Endothelial cell of umbilical vein (primary cell): Measurements from ENCODE around the gene CRACR2A. TPM values are rescaled to one million over a fixed set of nuclear protein-coding genes. Genes with fewer than 3 reads are reported as not detected.

Experiments
- BruUV-seq: library from RNA; stranded (reverse); fragments of 400-500 nt; replicated peaks from 2 replicates; lab custom pipeline; 2021; lab: Mats Ljungman, UMichigan
- CTCF ChIA-PET: fragments of 300-600, 350-600 bp; sonication (Branson Sonifier 250); formaldehyde crosslinking; loops from one replicate; lab custom pipeline; 2021; ENCODE audit warnings: antibody characterized with exemption, inconsistent platforms; lab: Charles Lee
- POLR2A ChIA-PET: fragments of 300-600, 350-600 bp; sonication (Branson Sonifier 250); formaldehyde crosslinking; loops from one replicate; lab custom pipeline; 2021; ENCODE audit warnings: antibody characterized with exemption, inconsistent platforms; lab: Charles Lee
- DNase-seq: peaks from one replicate; pipeline ENCODE4 v3.0.0-alpha.2; 2011; ENCODE audit warnings: low read depth, low spot score
- FAIRE-seq: peaks from 2 replicates; lab custom pipeline; 2011; peaks lifted over from hg19 to GRCh38; lab: Jason Lieb, UNC
- H2AFZ ChIP-seq: 2 replicates; pipeline ENCODE4 v1.6.0; 2012; ENCODE audit warnings: low read depth, low read length, control low read depth, inconsistent platforms
- H3K27ac ChIP-seq: 2 replicates; pipeline ENCODE4 v1.5.1; 2011; ENCODE audit warnings: low read depth, mild to moderate bottlenecking, control low read depth, low read length, moderate library complexity; ENCODE audit not compliant: insufficient read depth
- H3K27me3 ChIP-seq, 2 experiments: 2 replicates each; pipeline versions ENCODE4 v1.6.0 to v1.6.1; 2011; ENCODE audit warnings: low read length in 2 of 2, mixed read lengths in 1 of 2; ENCODE audit not compliant: control insufficient read depth in 2 of 2, insufficient read depth in 2 of 2
- H3K36me3 ChIP-seq, 2 experiments: 2 replicates in 1 of 2; 3 replicates in 1 of 2; pipeline ENCODE4 v1.5.1; 2011; ENCODE audit warnings: low read length in 2 of 2, mild to moderate bottlenecking in 1 of 2, moderate library complexity in 1 of 2; ENCODE audit not compliant: control insufficient read depth in 2 of 2, insufficient read depth in 2 of 2; ENCODE audit errors: extremely low read depth in 1 of 2
- H3K4me1 ChIP-seq: 3 replicates; pipeline ENCODE4 v1.5.1; 2011; ENCODE audit warnings: mild to moderate bottlenecking, low read length; ENCODE audit not compliant: control insufficient read depth, insufficient read depth; ENCODE audit errors: extremely low read depth
- H3K4me2 ChIP-seq: 2 replicates; pipeline ENCODE4 v1.6.1; 2011; ENCODE audit warnings: low read length, control low read depth, mixed read lengths; ENCODE audit not compliant: insufficient read depth
- H3K4me3 ChIP-seq, 3 experiments: fragments of 200-600 bp in 1 of 3; sonication (generic), shearing (Covaris generic) in 1 of 3; replicated peaks in 1 of 3; 2 replicates each; pipeline ENCODE4 v1.5.1; 2011 to 2016; ENCODE audit warnings: control low read depth in 3 of 3, low read length in 3 of 3, mild to moderate bottlenecking in 2 of 3, inconsistent platforms in 1 of 3, low read depth in 1 of 3, moderate library complexity in 1 of 3; ENCODE audit not compliant: insufficient read depth in 1 of 3
- H3K79me2 ChIP-seq: 2 replicates; pipeline ENCODE4 v1.6.0; 2012; ENCODE audit warnings: low read length, inconsistent platforms; ENCODE audit not compliant: control insufficient read depth, insufficient read depth
- H3K9ac ChIP-seq: replicated peaks from 2 replicates; pipeline ENCODE3; 2011; ENCODE audit warnings: low read length, control low read depth; ENCODE audit not compliant: insufficient read depth; ENCODE audit errors: extremely low read depth
- H3K9me1 ChIP-seq: replicated peaks from 3 replicates; pipeline ENCODE4 v1.6.0; 2011; ENCODE audit warnings: mild to moderate bottlenecking, low read length; ENCODE audit not compliant: control insufficient read depth, insufficient read depth; ENCODE audit errors: extremely low read depth
- H3K9me3 ChIP-seq: replicated peaks from 2 replicates; pipeline ENCODE4 v1.5.1; 2012; ENCODE audit warnings: low read length, inconsistent platforms; ENCODE audit not compliant: control insufficient read depth, insufficient read depth
- H4K20me1 ChIP-seq: replicated peaks from 2 replicates; pipeline ENCODE3; 2011; ENCODE audit warnings: mild to moderate bottlenecking, low read length; ENCODE audit not compliant: control insufficient read depth, insufficient read depth; ENCODE audit errors: extremely low read depth
- EZH2 ChIP-seq: IDR thresholded peaks from 2 replicates; pipeline ENCODE4 v1.6.1; 2012; ENCODE audit warnings: borderline replicate concordance, low read depth, mild to moderate bottlenecking, moderate library complexity, low read length, inconsistent platforms; ENCODE audit not compliant: severe bottlenecking
- FOS ChIP-seq: IDR thresholded peaks from 2 replicates; pipeline ENCODE4 v1.6.1; 2011; ENCODE audit warnings: mild to moderate bottlenecking, low read length, moderate library complexity, borderline replicate concordance; ENCODE audit not compliant: insufficient read depth
- GATA2 ChIP-seq: IDR thresholded peaks from 2 replicates; pipeline ENCODE4 v1.7.0; 2011; ENCODE audit warnings: low read depth, mild to moderate bottlenecking, moderate library complexity, mixed read lengths, low read length; ENCODE audit not compliant: insufficient read length, insufficient read depth
- JUN ChIP-seq: IDR thresholded peaks from 2 replicates; pipeline ENCODE4 v1.6.1; 2011; ENCODE audit warnings: borderline replicate concordance, low read depth; ENCODE audit not compliant: insufficient read length, insufficient read depth
- MYC ChIP-seq: IDR thresholded peaks from one replicate; pipeline ENCODE4 v1.6.1; 2011; ENCODE audit warnings: mild to moderate bottlenecking, low read depth, low read length
- POLR2A ChIP-seq: IDR thresholded peaks from 2 replicates; pipeline ENCODE4 v1.6.1; 2012; ENCODE audit warnings: low read depth, mild to moderate bottlenecking, control low read depth, low read length
- POLR2AphosphoS5 ChIP-seq: IDR thresholded peaks from 2 replicates; pipeline ENCODE4 v1.6.1; 2012; ENCODE audit warnings: low read depth, mild to moderate bottlenecking, control low read depth, low read length, moderate library complexity; ENCODE audit not compliant: insufficient read depth
- dilution Hi-C: fragments of 300-500 bp; cut with MboI; formaldehyde crosslinking; loops from one replicate; pipeline ENCODE4 v1.15.0; 2019; ENCODE audit warnings: low sequenced_read_pairs; ENCODE audit not compliant: extremely low pct_ligation_motif_present
- intact Hi-C: fragments of 100-400 bp; cut with micrococcal nuclease; formaldehyde crosslinking; loops from one replicate; pipeline ENCODE4 v1.10.0; 2022
- polyA plus RNA-seq, 4 experiments: library from polyadenylated mRNA; depleted of rRNA in 3 of 4; stranded (reverse) in 3 of 4; unstranded in 1 of 4; fragments of >200 nt; gene quantifications; 2 replicates each; pipeline versions ENCODE4 v1.2.1 to v1.2.3, GENCODE V29; 2011 to 2012; ENCODE audit warnings: missing spikeins in 1 of 4
- total RNA-seq: library from RNA; stranded (reverse); gene quantifications from 2 replicates; pipeline ENCODE4 v1.2.3, GENCODE V29; 2021
- TF ChIP-seq, protein P1 (sequence below): IDR thresholded peaks from 2 replicates; pipeline ENCODE4 v1.6.1; 2011; ENCODE audit not compliant: insufficient read depth, insufficient read length
- TF ChIP-seq, protein P2 (sequence below), 2 donors: IDR thresholded peaks; 1 replicate in 1 of 2; 2 replicates in 1 of 2; pipeline ENCODE4 v1.5.1; 2011; ENCODE audit warnings: low read length in 2 of 2, mild to moderate bottlenecking in 2 of 2, moderate library complexity in 2 of 2, control low read depth in 1 of 2, inconsistent platforms in 1 of 2, low read depth in 1 of 2; ENCODE audit not compliant: insufficient read depth in 1 of 2; ENCODE audit errors: extremely low read depth in 1 of 2

Gene CRACR2A
- total and polyA plus RNA-seq, 2 donors (not counting 3 experiments of a cell fraction or from before 2014, with no cell fraction given), result 4.4 to 15.9 TPM

DNA sequence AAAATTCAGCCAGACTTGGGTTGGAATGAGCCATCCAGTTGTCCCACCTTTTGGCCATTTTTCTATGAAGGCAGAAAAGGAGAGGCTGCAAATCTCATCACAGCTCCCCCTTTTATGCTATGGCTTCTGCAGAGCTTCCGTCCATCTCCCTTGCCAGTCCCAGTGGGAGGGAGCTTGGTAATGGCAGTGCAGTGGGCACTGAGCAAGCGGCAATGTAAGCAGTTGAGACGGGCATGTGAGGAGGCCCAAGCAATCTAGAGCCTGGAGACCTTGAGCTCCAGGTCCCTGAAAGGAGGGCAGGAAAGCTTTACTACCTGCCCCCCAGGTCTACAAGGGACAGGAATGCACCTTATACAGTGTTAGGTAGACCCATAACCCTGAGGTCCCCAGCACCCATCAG is 73.1 kb downstream of the CRACR2A start:
- H3K79me2 ChIP-seq, result no peaks in the 10 kb centered on the region
- H4K20me1 ChIP-seq, result no peaks in the 10 kb centered on the region
- no peaks in the 10 kb centered on the region for H3K36me3 ChIP-seq
- ChIA-PET CTCF (interaction anchor here (1.2 to 4.8 kb wide), 6 partner anchors 9 to 379 kb away, joined by 3 to 55 read pairs (median 12); no protein-coding TSS in a partner anchor), POLR2A (no interaction called here)
- no peak overlapping the region for H3K4me3 ChIP-seq
- H3K9ac ChIP-seq, result no peak overlapping the region
- H3K27ac ChIP-seq, result no peak overlapping the region
- H3K9me3 ChIP-seq, result no peaks in the 10 kb centered on the region
- no peaks in the 10 kb centered on the region for H3K27me3 ChIP-seq
- no peak overlapping the region for H2AFZ ChIP-seq
- intact Hi-C loops (no loop called here), dilution Hi-C loops (no loop called here)
- no peaks in the 10 kb centered on the region for H3K4me1 ChIP-seq
- no TSS peak for BruUV-seq
- FAIRE-seq (no peak), DNase-seq (no peak)
- no peak overlapping the region for H3K4me2 ChIP-seq
- no peak for TF ChIP-seq POLR2A
- TF ChIP-seq, protein P1, sequence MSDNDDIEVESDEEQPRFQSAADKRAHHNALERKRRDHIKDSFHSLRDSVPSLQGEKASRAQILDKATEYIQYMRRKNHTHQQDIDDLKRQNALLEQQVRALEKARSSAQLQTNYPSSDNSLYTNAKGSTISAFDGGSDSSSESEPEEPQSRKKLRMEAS, result no peak
- no peak for TF ChIP-seq JUN
- no peak for TF ChIP-seq FOS
- TF ChIP-seq POLR2AphosphoS5, result no peak
- TF ChIP-seq GATA2, result no peak
- TF ChIP-seq EZH2, result no peak
- no peak for TF ChIP-seq MYC
- TF ChIP-seq, protein P2, sequence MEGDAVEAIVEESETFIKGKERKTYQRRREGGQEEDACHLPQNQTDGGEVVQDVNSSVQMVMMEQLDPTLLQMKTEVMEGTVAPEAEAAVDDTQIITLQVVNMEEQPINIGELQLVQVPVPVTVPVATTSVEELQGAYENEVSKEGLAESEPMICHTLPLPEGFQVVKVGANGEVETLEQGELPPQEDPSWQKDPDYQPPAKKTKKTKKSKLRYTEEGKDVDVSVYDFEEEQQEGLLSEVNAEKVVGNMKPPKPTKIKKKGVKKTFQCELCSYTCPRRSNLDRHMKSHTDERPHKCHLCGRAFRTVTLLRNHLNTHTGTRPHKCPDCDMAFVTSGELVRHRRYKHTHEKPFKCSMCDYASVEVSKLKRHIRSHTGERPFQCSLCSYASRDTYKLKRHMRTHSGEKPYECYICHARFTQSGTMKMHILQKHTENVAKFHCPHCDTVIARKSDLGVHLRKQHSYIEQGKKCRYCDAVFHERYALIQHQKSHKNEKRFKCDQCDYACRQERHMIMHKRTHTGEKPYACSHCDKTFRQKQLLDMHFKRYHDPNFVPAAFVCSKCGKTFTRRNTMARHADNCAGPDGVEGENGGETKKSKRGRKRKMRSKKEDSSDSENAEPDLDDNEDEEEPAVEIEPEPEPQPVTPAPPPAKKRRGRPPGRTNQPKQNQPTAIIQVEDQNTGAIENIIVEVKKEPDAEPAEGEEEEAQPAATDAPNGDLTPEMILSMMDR (IDR thresholded peaks at IDR 0.05; ENCODE audit: extremely low read depth in 1 of 2, insufficient read depth in 1 of 2, low read depth in 1 of 2, low read length in 2 of 2), result no peak
- H3K9me1 ChIP-seq, result no peaks in the 10 kb centered on the region
